Upper lobe of left lung (tissue), 4 donors: ENCODE data around the gene SRPX.

ENCODE experiments used
- CTCF ChIP-seq, 6 experiments: fragments of 450-650 bp in 4 of 6; fragments of 200-600 bp in 2 of 6; sonication (generic) in 2 of 6; IDR thresholded peaks; one replicate each; pipeline ENCODE4 v1.5.1; 2016 to 2019; ENCODE audit warnings: antibody characterized with exemption in 6 of 6
- POLR2A ChIP-seq, 4 donors: fragments of 450-650 bp; IDR thresholded peaks; one replicate each; pipeline ENCODE4 v1.5.1; 2016 to 2017; ENCODE audit warnings: antibody characterized with exemption in 4 of 4, mild to moderate bottlenecking in 2 of 4
- POLR2AphosphoS5 ChIP-seq, 2 donors: sonication (generic); formaldehyde crosslinking; IDR thresholded peaks; one replicate each; pipeline ENCODE4 v1.5.1; 2017; ENCODE audit warnings: antibody characterized with exemption in 2 of 2

- no peak for TF ChIP-seq CTCF (IDR thresholded peaks at IDR 0.05)
- no peak for TF ChIP-seq POLR2A (IDR thresholded peaks at IDR 0.05)
- no peak for TF ChIP-seq POLR2AphosphoS5 (IDR thresholded peaks at IDR 0.05)
Observed at GRCh38 chrX:38224160-38224559, 3.5 kb upstream of the SRPX start.
